ENCODE data around the gene RIPK1.
"Not testable (repeated sequence)": the region's sequence is repeated elsewhere in the genome, so short reads cannot be mapped to it uniquely, and the experiment has no call there.

RIPK1 gene

GRCh38 chr6:3068329-3069214 lies at the start of gene RIPK1:
TSS of gene RIPK1 (plus strand) at chr6:3068494. CDS start at chr6:3076824, 8,330 bp downstream.
- peak; percentile 77 for TF ChIP-seq CTCF (IDR thresholded peaks at IDR 0.05)
- H3K4me3 ChIP-seq (ENCODE audit: low read depth in 1 of 2, low read length in 1 of 2): peak within 1 kb of the TSS; percentile 89 to 90
- H3K27me3 ChIP-seq: no peaks in the 10 kb centered on the region
- H3K4me1 ChIP-seq (ENCODE audit: control insufficient read depth in 1 of 2, insufficient read depth in 1 of 2, low read depth in 1 of 2, low read length in 1 of 2): peaks cover 47 to 64% of the 10 kb centered on the region in 2 experiments
- H3K9me3 ChIP-seq: no peaks in the 10 kb centered on the region
- H3K27ac ChIP-seq: peak within 1 kb of the TSS; percentile 100
- peaks cover 4% of the 10 kb centered on the region for H3K36me3 ChIP-seq

GRCh38 chr6:3019065-3019464 lies 49.2 kb upstream of the RIPK1 start:
- Histone ChIP-seq H3K27me3 (no peaks in the 10 kb centered on the region), H3K9me3 (no peaks in the 10 kb centered on the region), H3K27ac (peak overlapping the region; percentile 82), H3K4me3 (ENCODE audit: low read depth in 1 of 2, low read length in 1 of 2) (peak overlapping the region; percentile 15 to 51), H3K4me1 (ENCODE audit: control insufficient read depth in 1 of 2, insufficient read depth in 1 of 2, low read depth in 1 of 2, low read length in 1 of 2) (peaks cover 66 to 74% of the 10 kb centered on the region in 2 experiments), H3K36me3 (peaks cover 69% of the 10 kb centered on the region)
- TF ChIP-seq CTCF (IDR thresholded peaks at IDR 0.05): no peak

- H3K36me3 ChIP-seq: peaks cover 63% of the 10 kb centered on the region
- TF ChIP-seq CTCF (IDR thresholded peaks at IDR 0.05): no peak
- H3K27ac ChIP-seq: peak overlapping the region; percentile 82
- H3K27me3 ChIP-seq: no peaks in the 10 kb centered on the region
- peak overlapping the region; percentile 15 to 51 for H3K4me3 ChIP-seq (ENCODE audit: low read depth in 1 of 2, low read length in 1 of 2)
- no peaks in the 10 kb centered on the region for H3K9me3 ChIP-seq
- peaks cover 66 to 74% of the 10 kb centered on the region in 2 experiments for H3K4me1 ChIP-seq (ENCODE audit: control insufficient read depth in 1 of 2, insufficient read depth in 1 of 2, low read depth in 1 of 2, low read length in 1 of 2)
Observed at GRCh38 chr6:3019749-3020320, 48.5 kb upstream of the RIPK1 start.

- not testable (repeated sequence) for H3K9me3 ChIP-seq, H3K27me3 ChIP-seq
- H3K4me3 ChIP-seq (ENCODE audit: low read depth in 1 of 2, low read length in 1 of 2): peak overlapping the region; percentile 41 to 96
- H3K27ac ChIP-seq: peak overlapping the region; percentile 82
- peaks cover 73 to 80% of the 10 kb centered on the region in 2 experiments for H3K4me1 ChIP-seq (ENCODE audit: control insufficient read depth in 1 of 2, insufficient read depth in 1 of 2, low read depth in 1 of 2, low read length in 1 of 2)
- peaks cover 50% of the 10 kb centered on the region for H3K36me3 ChIP-seq
Observed at GRCh38 chr6:3020976-3021598, 47.2 kb upstream of the RIPK1 start.

- Histone ChIP-seq H3K9me3 (no peaks in the 10 kb centered on the region), H3K4me3 (ENCODE audit: low read depth in 1 of 2, low read length in 1 of 2) (peak overlapping the region; percentile 72 to 96), H3K27ac (peak overlapping the region; percentile 97), H3K27me3 (no peaks in the 10 kb centered on the region), H3K36me3 (peaks cover 31% of the 10 kb centered on the region), H3K4me1 (ENCODE audit: control insufficient read depth in 1 of 2, insufficient read depth in 1 of 2, low read depth in 1 of 2, low read length in 1 of 2) (peaks cover 84 to 90% of the 10 kb centered on the region in 2 experiments)
- TF ChIP-seq CTCF (IDR thresholded peaks at IDR 0.05): no peak
Observed at GRCh38 chr6:3022765-3023662, 45.3 kb upstream of the RIPK1 start.
